Sigmoid colon (tissue), 7 donors: Measurements from ENCODE around the gene ATP10B. TPM values are rescaled to one million over a fixed set of nuclear protein-coding genes. Genes with fewer than 3 reads are reported as not detected.

Source experiments
- DNase-seq: peaks from one replicate; pipeline ENCODE4 v3.0.0-alpha.2; 2019
- H3K27ac ChIP-seq, 4 donors: fragments of 200-600 bp; sonication (generic); one replicate each; pipeline ENCODE4 v1.5.1; 2016 to 2019; ENCODE audit warnings: mild to moderate bottlenecking in 1 of 4
- H3K27me3 ChIP-seq, 3 donors: fragments of 200-600 bp; sonication (generic); one replicate each; pipeline ENCODE4 v1.5.1; 2019; ENCODE audit warnings: mild to moderate bottlenecking in 1 of 3
- H3K36me3 ChIP-seq, 4 donors: fragments of 200-600 bp; sonication (generic); one replicate each; pipeline ENCODE4 v1.5.1; 2016 to 2019
- H3K4me1 ChIP-seq, 4 donors: fragments of 200-600 bp; sonication (generic); one replicate each; pipeline ENCODE4 v1.5.1; 2017 to 2019
- H3K4me3 ChIP-seq, 4 donors: fragments of 200-600 bp; sonication (generic); one replicate each; pipeline ENCODE4 v1.5.1; 2017 to 2019; ENCODE audit warnings: mild to moderate bottlenecking in 2 of 4, moderate library complexity in 1 of 4
- H3K9me3 ChIP-seq, 4 donors: fragments of 200-600 bp in 3 of 4; sonication (generic) in 3 of 4; one replicate each; pipeline versions ENCODE4 v1.5.1 to v1.6.1; 2013 to 2019
- CTCF ChIP-seq, 4 experiments: fragments of 450-650 bp in 3 of 4; fragments of 200-600 bp in 1 of 4; IDR thresholded peaks; one replicate each; pipeline ENCODE4 v1.5.1; 2016 to 2019; ENCODE audit warnings: antibody characterized with exemption in 4 of 4, mild to moderate bottlenecking in 3 of 4, moderate library complexity in 2 of 4
- EP300 ChIP-seq, 4 donors: sonication (generic); formaldehyde crosslinking; IDR thresholded peaks; one replicate each; pipeline ENCODE4 v1.6.1; 2017; ENCODE audit warnings: antibody characterized with exemption in 4 of 4
- POLR2A ChIP-seq, 2 donors: fragments of 450-650 bp; IDR thresholded peaks; one replicate each; pipeline ENCODE4 v1.6.1; 2016; ENCODE audit warnings: antibody characterized with exemption in 2 of 2, mild to moderate bottlenecking in 2 of 2, moderate library complexity in 2 of 2
- POLR2AphosphoS5 ChIP-seq, 4 donors: sonication (generic); formaldehyde crosslinking; IDR thresholded peaks; one replicate each; pipeline ENCODE4 v1.6.1; 2017; ENCODE audit warnings: antibody characterized with exemption in 4 of 4
- WGBS, 2 donors: extraction: QIAGEN DNeasy Blood & Tissue Kit; methylation state at CpG; one replicate each; pipeline ENCODE4 v1.1.7; 2013; 5-methylcytosine and 5-hydroxymethylcytosine counted together
- intact Hi-C: fragments of 100-400 bp; cut with DNase I; formaldehyde crosslinking; loops from one replicate; pipeline ENCODE4 v1.15.1; 2023
- polyA plus RNA-seq, 3 donors: library from polyadenylated mRNA; stranded (reverse); fragments of 200-250 nt; gene quantifications; one replicate each; pipeline ENCODE4 v1.2.3, GENCODE V29; 2013
- total RNA-seq, 4 donors: library from RNA; depleted of rRNA; stranded (reverse); fragments of >200 nt; gene quantifications; one replicate each; pipeline ENCODE4 v1.1.0, GENCODE V29; 2016
- donor health status: healthy with polysubstance abuse.
- donor health status: Bipolar disorder and iron deficiency.
- donor health status: healthy.

The ATP10B gene
- total and polyA plus RNA-seq, 7 donors: 0.16 to 57.7 (median 1.4) TPM

DNA sequence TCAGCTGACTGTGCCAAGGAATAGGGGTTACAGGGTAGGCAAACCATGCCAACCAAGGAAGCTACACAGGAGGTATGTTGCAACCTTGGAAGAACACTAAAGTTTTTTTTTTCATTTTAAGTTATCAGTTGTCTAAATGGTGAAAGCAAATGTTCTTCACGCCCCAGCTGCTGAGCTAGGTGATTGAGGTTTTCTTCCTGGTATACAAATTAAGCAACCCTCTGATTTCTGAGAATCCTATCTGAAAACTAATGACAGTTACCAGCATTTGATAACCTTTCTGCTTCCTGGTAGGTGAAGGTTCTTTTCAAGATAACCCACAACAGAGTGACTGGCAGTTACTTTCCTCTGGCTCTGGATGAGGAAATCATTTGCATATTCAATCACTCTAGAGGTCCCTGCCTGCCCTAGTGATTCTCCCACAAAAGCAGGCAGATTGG is 194.9 kb downstream of the ATP10B start:
- Histone ChIP-seq H3K27me3 (no peaks in the 10 kb centered on the region), H3K36me3 (no peaks in the 10 kb centered on the region), H3K27ac (no peak overlapping the region), H3K4me3 (no peak overlapping the region), H3K9me3 (no peaks in the 10 kb centered on the region), H3K4me1 (no peaks in the 10 kb centered on the region)
- intact Hi-C loops: no loop called here
- DNase-seq: no peak
- 13 to 48% methylated on average over 1 of the region's 1 CpG for WGBS, 2 donors
- TF ChIP-seq POLR2AphosphoS5 (IDR thresholded peaks at IDR 0.05) (no peak), POLR2A (IDR thresholded peaks at IDR 0.05) (no peak), CTCF (IDR thresholded peaks at IDR 0.05) (no peak), EP300 (IDR thresholded peaks at IDR 0.05) (no peak)

DNA sequence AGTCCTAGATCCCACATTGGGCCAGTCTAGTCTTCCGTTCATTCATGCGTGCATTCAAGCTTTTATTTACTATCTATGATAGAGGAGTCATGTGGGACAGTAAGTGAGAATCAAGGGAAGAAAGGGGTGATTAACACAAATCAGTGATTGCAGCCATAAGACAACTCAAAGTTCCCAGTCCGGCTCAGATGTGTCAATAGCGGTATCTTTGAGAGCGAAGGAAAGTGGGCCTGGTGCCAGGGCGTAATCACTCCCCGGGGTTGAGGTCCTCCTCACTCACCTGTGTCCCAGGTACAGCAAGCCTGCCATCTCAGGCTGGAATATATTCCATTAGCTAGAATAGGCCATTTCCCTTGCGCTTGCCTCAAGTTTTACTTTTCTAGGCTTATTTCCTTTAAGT is 196.3 kb downstream of the ATP10B start:
- intact Hi-C loops: no loop called here
- no peak for DNase-seq
- Histone ChIP-seq H3K4me3 (no peak overlapping the region), H3K27me3 (no peaks in the 10 kb centered on the region), H3K36me3 (no peaks in the 10 kb centered on the region), H3K4me1 (no peaks in the 10 kb centered on the region), H3K9me3 (no peaks in the 10 kb centered on the region), H3K27ac (no peak overlapping the region)
- 25 to 71% methylated on average over 8 of the region's 8 CpGs for WGBS, 2 donors
- TF ChIP-seq CTCF (IDR thresholded peaks at IDR 0.05) (no peak), POLR2AphosphoS5 (IDR thresholded peaks at IDR 0.05) (no peak), EP300 (IDR thresholded peaks at IDR 0.05) (no peak), POLR2A (IDR thresholded peaks at IDR 0.05) (no peak)

DNA sequence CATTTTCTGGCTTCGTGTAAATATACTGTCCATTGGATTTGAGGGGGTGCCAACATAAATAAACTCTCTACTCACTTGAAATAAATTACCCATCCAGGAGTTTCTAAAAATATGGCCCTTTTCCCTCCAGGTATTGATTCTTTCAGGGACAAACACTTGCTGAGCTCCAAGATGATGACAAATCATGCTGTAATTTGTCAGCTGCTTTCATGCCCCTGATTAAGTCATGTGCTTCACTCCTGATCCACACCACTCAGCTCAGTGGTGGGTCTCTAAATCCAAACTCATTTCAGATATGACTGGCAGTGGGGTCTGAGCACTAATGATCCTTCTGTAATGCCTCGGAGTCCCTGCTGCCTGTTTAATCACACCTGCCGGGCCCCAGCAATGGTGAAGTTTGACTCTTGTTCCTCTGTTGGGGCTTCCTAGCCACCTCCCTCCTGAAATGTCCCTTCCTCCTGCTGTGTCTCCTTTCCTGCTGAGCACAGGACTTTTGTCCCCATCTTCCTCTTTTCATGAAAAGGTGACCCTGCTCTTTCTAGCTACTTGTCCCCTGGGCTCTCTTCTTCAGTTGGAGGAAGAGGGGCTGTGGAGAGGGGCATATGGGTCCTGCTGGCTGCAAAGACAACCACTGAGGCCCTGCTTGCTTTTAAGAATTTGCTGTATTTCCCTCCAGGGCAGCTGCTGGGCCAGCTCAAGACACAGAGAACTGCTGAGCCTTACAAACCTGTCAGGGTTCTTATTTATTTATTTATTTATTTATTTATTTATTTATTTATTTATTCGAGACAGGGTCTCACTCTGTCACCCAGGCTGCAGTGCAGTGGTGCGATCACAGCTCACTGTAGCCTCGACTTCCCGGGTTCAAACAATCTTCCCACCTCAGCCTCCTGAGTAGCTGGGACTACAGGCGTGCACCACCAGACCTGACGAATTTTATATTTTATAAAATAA is 200.0 kb downstream of the ATP10B start:
- TF ChIP-seq POLR2A (IDR thresholded peaks at IDR 0.05) (no peak), CTCF (IDR thresholded peaks at IDR 0.05) (no peak)
- intact Hi-C loops: no loop called here
- H3K4me3 ChIP-seq: no peak overlapping the region
- no peaks in the 10 kb centered on the region for H3K36me3 ChIP-seq
- 85 to 90% methylated on average over 9 of the region's 9 CpGs for WGBS, 2 donors
- no peaks in the 10 kb centered on the region for H3K9me3 ChIP-seq
- H3K27me3 ChIP-seq: no peaks in the 10 kb centered on the region
- no peak overlapping the region for H3K27ac ChIP-seq
- H3K4me1 ChIP-seq: no peaks in the 10 kb centered on the region
- DNase-seq: no peak

- TF ChIP-seq POLR2AphosphoS5 (IDR thresholded peaks at IDR 0.05) (no peak), CTCF (IDR thresholded peaks at IDR 0.05) (peak in 1 of 4 experiments; percentile 14), EP300 (IDR thresholded peaks at IDR 0.05) (no peak)
- Histone ChIP-seq H3K36me3 (no peaks in the 10 kb centered on the region), H3K9me3 (no peaks in the 10 kb centered on the region), H3K27me3 (no peaks in the 10 kb centered on the region), H3K27ac (no peak overlapping the region), H3K4me1 (no peaks in the 10 kb centered on the region), H3K4me3 (no peak overlapping the region)
- intact Hi-C loops: no loop called here
- no peak for DNase-seq
Observed at GRCh38 chr5:160649304-160649703, 202.7 kb downstream of the ATP10B start.

DNA sequence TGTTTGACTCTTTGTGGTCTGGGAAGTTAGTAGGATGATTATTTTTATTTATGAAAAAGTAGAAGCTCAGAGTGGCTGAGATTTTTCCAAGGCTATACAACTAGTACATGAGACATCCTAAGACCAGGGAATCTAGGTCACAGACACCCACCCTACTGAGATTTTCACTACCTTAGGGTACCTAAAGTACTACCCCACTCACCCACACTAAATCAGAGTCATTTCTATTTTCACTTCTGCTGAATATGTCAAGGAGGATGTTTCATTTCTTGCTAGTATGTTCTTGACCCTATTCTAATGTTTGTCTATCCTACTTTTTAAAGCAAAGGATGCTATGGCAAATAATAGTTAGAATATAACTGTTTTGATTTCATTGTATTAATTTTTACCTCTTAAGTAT is 206.0 kb downstream of the ATP10B start:
- TF ChIP-seq POLR2A (IDR thresholded peaks at IDR 0.05): no peak
- TF ChIP-seq CTCF (IDR thresholded peaks at IDR 0.05): no peak
- TF ChIP-seq EP300 (IDR thresholded peaks at IDR 0.05): no peak
- TF ChIP-seq POLR2AphosphoS5 (IDR thresholded peaks at IDR 0.05): no peak
- H3K27me3 ChIP-seq: no peaks in the 10 kb centered on the region
- no peak overlapping the region for H3K27ac ChIP-seq
- no peaks in the 10 kb centered on the region for H3K9me3 ChIP-seq
- no peak for DNase-seq
- H3K4me1 ChIP-seq: no peaks in the 10 kb centered on the region
- intact Hi-C loops: no loop called here
- no peak overlapping the region for H3K4me3 ChIP-seq
- no peaks in the 10 kb centered on the region for H3K36me3 ChIP-seq
